GM12872 (cell line): ENCODE results near the gene STMN1.

ENCODE experiments used
- TF ChIP-seq, protein P1 (sequence below): IDR thresholded peaks from 3 replicates; pipeline ENCODE4 v1.5.1; 2011; ENCODE audit warnings: low read depth, mild to moderate bottlenecking, low read length, moderate library complexity; ENCODE audit not compliant: insufficient read depth

The STMN1 gene

DNA sequence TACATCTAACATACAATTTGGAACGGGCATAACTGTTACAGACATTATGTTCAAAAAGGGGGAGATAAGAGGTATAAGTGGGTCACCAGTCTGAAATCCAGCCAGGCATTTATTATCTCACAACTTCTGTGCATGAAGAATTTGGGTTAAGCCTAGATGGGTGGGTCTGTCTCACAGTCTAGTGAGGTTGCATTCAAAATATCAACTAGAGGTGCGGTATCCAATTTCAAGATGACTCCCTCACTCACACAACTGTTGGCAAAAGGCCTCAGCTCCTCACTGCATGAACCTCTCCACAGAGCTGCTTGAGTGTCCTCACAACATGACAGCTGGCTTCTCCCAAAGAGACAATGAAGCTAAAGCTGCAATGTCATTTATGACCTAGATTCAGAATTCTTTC, 51.7 kb downstream of the STMN1 start:
- TF ChIP-seq, protein P1, sequence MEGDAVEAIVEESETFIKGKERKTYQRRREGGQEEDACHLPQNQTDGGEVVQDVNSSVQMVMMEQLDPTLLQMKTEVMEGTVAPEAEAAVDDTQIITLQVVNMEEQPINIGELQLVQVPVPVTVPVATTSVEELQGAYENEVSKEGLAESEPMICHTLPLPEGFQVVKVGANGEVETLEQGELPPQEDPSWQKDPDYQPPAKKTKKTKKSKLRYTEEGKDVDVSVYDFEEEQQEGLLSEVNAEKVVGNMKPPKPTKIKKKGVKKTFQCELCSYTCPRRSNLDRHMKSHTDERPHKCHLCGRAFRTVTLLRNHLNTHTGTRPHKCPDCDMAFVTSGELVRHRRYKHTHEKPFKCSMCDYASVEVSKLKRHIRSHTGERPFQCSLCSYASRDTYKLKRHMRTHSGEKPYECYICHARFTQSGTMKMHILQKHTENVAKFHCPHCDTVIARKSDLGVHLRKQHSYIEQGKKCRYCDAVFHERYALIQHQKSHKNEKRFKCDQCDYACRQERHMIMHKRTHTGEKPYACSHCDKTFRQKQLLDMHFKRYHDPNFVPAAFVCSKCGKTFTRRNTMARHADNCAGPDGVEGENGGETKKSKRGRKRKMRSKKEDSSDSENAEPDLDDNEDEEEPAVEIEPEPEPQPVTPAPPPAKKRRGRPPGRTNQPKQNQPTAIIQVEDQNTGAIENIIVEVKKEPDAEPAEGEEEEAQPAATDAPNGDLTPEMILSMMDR = no peak
